GM12864 (cell line): ENCODE data around the gene TMEM222.

Experiments
- DNase-seq: peaks from one replicate; pipeline ENCODE4 v3.0.0-alpha.2; 2011; ENCODE audit warnings: low read depth
- H3K4me3 ChIP-seq: 2 replicates; pipeline ENCODE4 v1.5.1; 2011; ENCODE audit warnings: mild to moderate bottlenecking, low read depth, low read length, control low read depth
- CTCF ChIP-seq: IDR thresholded peaks from 2 replicates; pipeline ENCODE4 v1.5.1; 2011; ENCODE audit warnings: low read depth, mild to moderate bottlenecking, moderate library complexity, low read length, control low read depth, inconsistent platforms; ENCODE audit errors: missing control alignments

TMEM222 gene

DNA sequence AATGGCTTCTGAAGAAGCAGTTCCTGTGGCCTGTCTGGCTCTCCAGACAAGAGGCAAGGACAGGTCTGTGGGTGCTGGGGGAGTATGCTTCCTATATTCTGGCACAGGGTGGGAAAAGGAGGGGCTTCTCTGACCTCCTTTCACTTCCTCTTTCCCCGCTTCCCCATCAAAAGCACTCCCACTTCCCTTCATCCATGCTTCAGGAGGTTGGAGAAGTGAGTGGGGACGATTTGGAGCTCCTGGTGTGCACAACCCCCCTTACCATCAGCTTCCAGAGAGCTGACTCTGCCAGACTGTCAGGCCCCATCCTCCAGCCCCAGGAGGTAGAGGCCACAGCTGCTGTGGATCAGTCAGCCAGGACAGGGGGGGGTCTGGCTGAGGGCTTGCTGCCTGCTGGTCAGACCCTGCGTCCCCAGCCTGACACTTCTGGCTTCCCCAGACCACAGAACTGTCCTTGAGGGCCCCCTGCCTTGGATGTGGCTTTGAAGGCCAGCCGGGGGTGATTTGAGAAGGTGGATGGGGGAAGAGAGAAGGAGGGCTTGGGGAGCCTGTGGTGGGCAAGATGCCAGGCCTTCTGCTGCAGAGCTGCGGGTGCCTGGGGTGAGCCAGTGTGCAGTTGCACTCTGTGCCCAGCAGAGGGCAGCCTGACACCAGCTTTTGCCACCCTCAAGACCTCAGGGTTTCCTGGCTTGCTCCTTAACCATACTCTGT, 21.5 kb upstream of the TMEM222 start:
- H3K4me3 ChIP-seq, result no peak overlapping the region
- TF ChIP-seq CTCF, result peak; percentile 100
- peak; percentile 49 for DNase-seq

GRCh38 chr1:27301052-27301422, 20.9 kb upstream of the TMEM222 start:
- DNase-seq, result no peak
- no peak overlapping the region for H3K4me3 ChIP-seq
- no peak for TF ChIP-seq CTCF

DNA sequence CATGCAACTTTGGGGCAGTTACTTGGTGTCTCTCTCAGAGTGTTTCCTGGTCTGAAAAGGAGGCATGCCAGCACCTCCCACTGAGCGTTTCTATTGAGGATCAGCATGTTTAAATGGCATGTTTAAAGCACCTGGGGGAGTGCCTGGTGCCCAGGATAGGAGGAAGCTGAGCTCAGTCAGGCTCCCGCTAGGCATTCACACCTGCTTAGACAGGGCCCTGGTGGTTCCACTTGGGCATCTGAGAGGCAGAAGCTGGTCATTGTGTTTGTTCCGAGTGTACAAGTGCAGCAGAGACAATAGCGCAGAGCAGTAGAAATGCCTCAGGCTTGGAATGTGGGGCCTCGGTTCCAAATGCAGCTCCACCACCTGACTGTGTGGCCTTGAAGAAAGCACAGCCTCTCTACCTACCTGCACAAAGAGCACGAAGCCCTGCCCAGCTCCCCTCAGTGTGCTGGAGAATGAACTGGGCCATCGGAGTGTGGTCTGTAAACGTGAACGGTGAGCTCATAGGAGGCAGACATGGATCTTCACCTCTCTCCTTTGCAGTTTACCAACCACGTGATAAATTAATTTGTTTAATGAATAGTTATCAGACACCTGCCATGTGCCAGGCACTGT, 20.3 kb upstream of the TMEM222 start:
- no peak overlapping the region for H3K4me3 ChIP-seq
- TF ChIP-seq CTCF, result no peak
- DNase-seq, result no peak

- H3K4me3 ChIP-seq, result no peak overlapping the region
- DNase-seq, result no peak
- no peak for TF ChIP-seq CTCF
These were observed 19.4 kb upstream of the TMEM222 start for GRCh38 chr1:27302612-27303011.

DNA sequence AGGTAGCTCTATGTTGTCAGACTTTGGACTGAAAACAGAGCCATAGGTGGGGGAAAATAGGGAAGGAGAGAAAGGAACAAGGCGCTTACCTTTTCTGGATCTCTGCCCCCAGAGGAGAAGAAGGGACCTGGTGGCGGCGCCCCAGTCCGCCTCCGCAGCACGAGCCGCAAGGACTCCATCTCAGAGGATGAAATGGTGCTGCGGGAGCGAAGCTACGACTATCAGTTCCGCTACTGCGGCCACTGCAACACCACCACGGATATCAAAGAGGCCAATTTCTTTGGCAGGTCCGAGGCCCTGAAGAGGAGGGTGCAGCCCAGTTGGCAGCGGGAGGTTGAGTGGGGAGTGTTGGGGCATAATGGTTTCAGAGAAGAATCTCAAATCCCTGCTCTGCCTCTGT, 18.5 kb upstream of the TMEM222 start:
- DNase-seq, result no peak
- H3K4me3 ChIP-seq, result no peak overlapping the region
- no peak for TF ChIP-seq CTCF

DNA sequence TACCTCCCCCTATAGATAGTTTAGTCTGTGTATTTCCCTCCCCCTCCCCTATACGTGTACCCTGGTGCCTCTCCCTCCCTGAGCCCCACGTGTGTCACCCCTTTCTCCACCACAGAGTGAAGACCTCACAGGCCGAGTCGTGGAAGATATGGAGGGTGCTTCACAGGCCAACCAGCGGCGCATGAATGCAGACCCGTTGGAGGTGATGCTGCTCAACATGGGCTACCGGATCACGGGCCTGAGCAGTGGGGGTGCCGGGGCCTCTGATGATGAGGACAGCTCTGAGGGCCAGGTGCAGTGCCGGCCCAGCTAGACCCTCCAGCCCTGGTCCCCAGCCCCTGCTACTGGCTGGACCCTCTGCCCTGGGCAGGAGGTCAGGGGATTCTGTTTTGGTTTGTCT, 15.9 kb upstream of the TMEM222 start:
- no peak for TF ChIP-seq CTCF
- H3K4me3 ChIP-seq, result no peak overlapping the region

More for the DNA sequence above, 15.9 kb upstream of the TMEM222 start:
- DNase-seq, result no peak
